Stomach (tissue), 9 donors: Measurements from ENCODE around the gene CCDC152. TPM values are rescaled to one million over a fixed set of nuclear protein-coding genes. Genes with fewer than 3 reads are reported as not detected.

Source experiments
- DNase-seq, 2 donors: peaks; one replicate each; pipeline versions ENCODE4 v3.0.0 to v3.0.0-alpha.2; 2013 to 2019
- H3K27ac ChIP-seq, 5 donors: fragments of 200-600 bp in 4 of 5; sonication (generic) in 4 of 5; one replicate each; pipeline ENCODE4 v1.5.1; 2013 to 2019; ENCODE audit warnings: mild to moderate bottlenecking in 1 of 5, moderate library complexity in 1 of 5
- H3K27me3 ChIP-seq, 3 donors: fragments of 200-600 bp; sonication (generic); one replicate each; pipeline ENCODE4 v1.5.1; 2017 to 2019; ENCODE audit warnings: mixed run types in 1 of 3
- H3K36me3 ChIP-seq, 4 donors: fragments of 200-600 bp; sonication (generic); 1 replicate in 3 of 4; 2 replicates in 1 of 4; pipeline ENCODE4 v1.5.1; 2016 to 2019
- H3K4me1 ChIP-seq, 4 donors: fragments of 200-600 bp; sonication (generic); one replicate each; pipeline ENCODE4 v1.5.1; 2016 to 2019
- H3K4me3 ChIP-seq, 4 donors: fragments of 200-600 bp; sonication (generic) in 3 of 4; one replicate each; pipeline ENCODE4 v1.5.1; 2016 to 2019; ENCODE audit warnings: mild to moderate bottlenecking in 1 of 4
- H3K9me3 ChIP-seq, 4 donors: fragments of 200-600 bp; sonication (generic); one replicate each; pipeline ENCODE4 v1.5.1; 2016 to 2019
- CTCF ChIP-seq, 7 experiments: fragments of 450-650 bp in 4 of 7; fragments of 200-600 bp in 3 of 7; sonication (generic) in 3 of 7; IDR thresholded peaks; one replicate each; pipeline ENCODE4 v1.5.1; 2016 to 2019; ENCODE audit warnings: antibody characterized with exemption in 7 of 7, control low read depth in 2 of 7, mild to moderate bottlenecking in 1 of 7
- EP300 ChIP-seq: sonication (generic); formaldehyde crosslinking; IDR thresholded peaks from one replicate; pipeline ENCODE4 v1.6.1; 2017; ENCODE audit warnings: antibody characterized with exemption
- POLR2A ChIP-seq, 4 donors: fragments of 450-650 bp; IDR thresholded peaks; one replicate each; pipeline ENCODE4 v1.6.1; 2016; ENCODE audit warnings: antibody characterized with exemption in 4 of 4, control low read depth in 2 of 4, mild to moderate bottlenecking in 1 of 4, moderate library complexity in 1 of 4
- POLR2AphosphoS5 ChIP-seq, 3 donors: sonication (generic); formaldehyde crosslinking; IDR thresholded peaks; one replicate each; pipeline ENCODE4 v1.6.1; 2016; ENCODE audit warnings: antibody characterized with exemption in 3 of 3
- WGBS, 5 donors: extraction: QIAGEN DNeasy Blood & Tissue Kit in 3 of 5; methylation state at CpG; one replicate each; pipeline versions ENCODE4 v1.1.5 to v1.1.7; 2013 to 2018; 5-methylcytosine and 5-hydroxymethylcytosine counted together
- intact Hi-C: fragments of 100-400 bp; cut with DNase I; formaldehyde crosslinking; loops from one replicate; pipeline ENCODE4 v1.15.1; 2023; ENCODE audit warnings: low total_unique reads
- polyA plus RNA-seq, 3 donors: library from polyadenylated mRNA; stranded (reverse); fragments of 200-250 nt; gene quantifications; one replicate each; pipeline ENCODE4 v1.2.3, GENCODE V29; 2013
- total RNA-seq, 5 donors: library from RNA; depleted of rRNA; stranded (reverse); fragments of >200 nt; gene quantifications; one replicate each; pipeline versions ENCODE4 v1.1.0 to v1.2.3, GENCODE V29; 2014 to 2016
- donor health status: healthy with polysubstance abuse.
- donor health status: Bipolar disorder and iron deficiency.
- donor health status: healthy.

The CCDC152 gene
- total and polyA plus RNA-seq, 8 donors = 0.68 to 15.2 (median 1.3) TPM; not detected in 2

GRCh38 chr5:42745426-42745825 is 11.2 kb upstream of the CCDC152 start:
- H3K27ac ChIP-seq = no peak overlapping the region
- H3K4me1 ChIP-seq = no peaks in the 10 kb centered on the region
- no peak for DNase-seq
- no peaks in the 10 kb centered on the region for H3K36me3 ChIP-seq
- no peaks in the 10 kb centered on the region for H3K27me3 ChIP-seq
- WGBS, 5 donors = 22 to 27% (median 23%) methylated on average over 4 of the region's 4 CpGs
- no peaks in the 10 kb centered on the region for H3K9me3 ChIP-seq
- no peak overlapping the region for H3K4me3 ChIP-seq
- intact Hi-C loops = no loop called here
- TF ChIP-seq POLR2A (IDR thresholded peaks at IDR 0.05) (no peak), POLR2AphosphoS5 (IDR thresholded peaks at IDR 0.05) (no peak), EP300 (no peak), CTCF (IDR thresholded peaks at IDR 0.05) (no peak)

DNA sequence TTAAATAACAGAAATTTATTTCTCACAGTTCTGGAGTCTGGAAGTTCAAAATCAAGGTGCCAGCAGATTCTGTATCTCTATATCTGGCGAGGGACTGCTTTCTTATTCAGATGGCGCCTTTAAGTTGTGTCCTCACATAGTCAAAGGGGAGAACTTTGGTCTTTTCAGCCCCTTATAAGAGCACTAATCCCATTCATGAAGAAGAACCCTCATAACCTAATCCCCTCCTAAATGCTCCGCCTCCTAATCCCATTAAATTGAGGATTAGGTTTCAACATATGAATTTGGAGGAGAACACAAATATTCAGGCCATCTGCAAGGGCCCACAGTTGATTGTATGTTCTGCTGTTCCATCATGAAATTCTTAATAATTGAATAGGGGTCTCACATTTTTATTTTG is 10.8 kb upstream of the CCDC152 start:
- no peaks in the 10 kb centered on the region for H3K27me3 ChIP-seq
- H3K4me3 ChIP-seq = no peak overlapping the region
- intact Hi-C loops = no loop called here
- TF ChIP-seq CTCF (IDR thresholded peaks at IDR 0.05) = no peak
- TF ChIP-seq EP300 = no peak
- no peak for TF ChIP-seq POLR2AphosphoS5 (IDR thresholded peaks at IDR 0.05)
- TF ChIP-seq POLR2A (IDR thresholded peaks at IDR 0.05) = no peak
- no peaks in the 10 kb centered on the region for H3K4me1 ChIP-seq
- WGBS, 5 donors = 96 to 98% (median 97%) methylated on average over 3 of the region's 3 CpGs
- H3K36me3 ChIP-seq = no peaks in the 10 kb centered on the region
- no peak overlapping the region for H3K27ac ChIP-seq
- H3K9me3 ChIP-seq = no peaks in the 10 kb centered on the region
- DNase-seq = no peak

DNA sequence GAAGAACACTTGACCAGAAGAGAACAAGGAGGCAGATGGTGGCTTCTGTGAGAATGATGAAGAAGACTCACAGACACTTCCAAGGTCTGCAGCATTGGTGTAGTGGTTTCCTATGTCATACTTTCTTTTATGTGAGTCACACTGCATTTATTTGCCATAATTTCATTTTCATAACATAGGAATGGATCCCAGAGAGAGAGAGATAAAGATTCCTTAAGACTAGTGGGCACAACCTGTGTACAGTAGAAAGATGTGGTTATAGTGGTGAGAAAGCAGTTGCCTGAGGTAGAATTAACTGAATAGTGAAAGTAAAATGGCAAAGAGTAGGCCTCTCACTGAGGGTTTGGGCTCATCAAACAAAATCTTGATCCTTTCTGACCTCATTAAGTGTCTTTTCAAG is 7.6 kb upstream of the CCDC152 start:
- DNase-seq = no peak
- H3K4me1 ChIP-seq = no peaks in the 10 kb centered on the region
- TF ChIP-seq POLR2AphosphoS5 (IDR thresholded peaks at IDR 0.05) (no peak), EP300 (no peak), CTCF (IDR thresholded peaks at IDR 0.05) (no peak), POLR2A (IDR thresholded peaks at IDR 0.05) (no peak)
- no peak overlapping the region for H3K27ac ChIP-seq
- H3K9me3 ChIP-seq = no peaks in the 10 kb centered on the region
- H3K36me3 ChIP-seq = no peaks in the 10 kb centered on the region
- intact Hi-C loops = no loop called here
- H3K4me3 ChIP-seq = no peak overlapping the region
- H3K27me3 ChIP-seq = no peaks in the 10 kb centered on the region

GRCh38 chr5:42750507-42750906 is 6.1 kb upstream of the CCDC152 start:
- no peaks in the 10 kb centered on the region for H3K4me1 ChIP-seq
- intact Hi-C loops = no loop called here
- 81 to 97% (median 91%) methylated on average over 5 of the region's 5 CpGs for WGBS, 5 donors

GRCh38 chr5:42751044-42751443 is 5.6 kb upstream of the CCDC152 start:
- H3K4me3 ChIP-seq = no peak overlapping the region
- no peaks in the 10 kb centered on the region for H3K9me3 ChIP-seq
- peak in 1 of 2 donors; percentile 31 for DNase-seq
- intact Hi-C loops = no loop called here
- H3K36me3 ChIP-seq = no peaks in the 10 kb centered on the region
- H3K27ac ChIP-seq = no peak overlapping the region
- no peaks in the 10 kb centered on the region for H3K4me1 ChIP-seq
- TF ChIP-seq EP300 = no peak
- no peak for TF ChIP-seq POLR2AphosphoS5 (IDR thresholded peaks at IDR 0.05)
- TF ChIP-seq POLR2A (IDR thresholded peaks at IDR 0.05) = no peak
- no peak for TF ChIP-seq CTCF (IDR thresholded peaks at IDR 0.05)
- H3K27me3 ChIP-seq = no peaks in the 10 kb centered on the region
- WGBS, 5 donors = 45 to 56% (median 50%) methylated on average over 5 of the region's 5 CpGs

More at GRCh38 chr5:42750507-42750906, 6.1 kb upstream of the CCDC152 start:
- Histone ChIP-seq H3K36me3 (no peaks in the 10 kb centered on the region), H3K4me3 (no peak overlapping the region), H3K27me3 (no peaks in the 10 kb centered on the region), H3K9me3 (no peaks in the 10 kb centered on the region), H3K27ac (no peak overlapping the region)
- no peak for DNase-seq
- TF ChIP-seq POLR2A (IDR thresholded peaks at IDR 0.05) (no peak), EP300 (no peak)
